Tibial nerve (tissue), 4 donors: Measurements from ENCODE around the gene ATP8A2.

Experiments used
- CTCF ChIP-seq, 5 experiments: fragments of 200-600 bp in 3 of 5; fragments of 450-650 bp in 2 of 5; sonication (generic) in 3 of 5; IDR thresholded peaks; one replicate each; pipeline ENCODE4 v1.5.1; 2016 to 2019; ENCODE audit warnings: antibody characterized with exemption in 5 of 5, mild to moderate bottlenecking in 3 of 5, moderate library complexity in 2 of 5
- EP300 ChIP-seq, 2 donors: sonication (generic); formaldehyde crosslinking; IDR thresholded peaks; one replicate each; pipeline ENCODE4 v1.6.1; 2017; ENCODE audit warnings: antibody characterized with exemption in 2 of 2, mild to moderate bottlenecking in 1 of 2
- POLR2A ChIP-seq, 2 donors: fragments of 450-650 bp; IDR thresholded peaks; one replicate each; pipeline ENCODE4 v1.6.1; 2017; ENCODE audit warnings: antibody characterized with exemption in 2 of 2, mild to moderate bottlenecking in 2 of 2, moderate library complexity in 2 of 2

GRCh38 chr13:25674371-25674770 is 302.6 kb downstream of the ATP8A2 start:
- no peak for TF ChIP-seq CTCF (IDR thresholded peaks at IDR 0.05)
- TF ChIP-seq POLR2A (IDR thresholded peaks at IDR 0.05), result no peak
- TF ChIP-seq EP300 (IDR thresholded peaks at IDR 0.05), result no peak
